Erythroblast (primary cell): Measurements from ENCODE around the gene GSTK1.

Experiments used
- GATA1 ChIP-seq: IDR thresholded peaks from 2 replicates; pipeline ENCODE4 v1.6.1; 2011; ENCODE audit warnings: low read depth, mild to moderate bottlenecking, control low read depth, low read length, moderate library complexity
- POLR2A ChIP-seq: IDR thresholded peaks from 2 replicates; pipeline ENCODE4 v1.6.1; 2011; ENCODE audit warnings: mild to moderate bottlenecking, low read length

- TF ChIP-seq POLR2A (no peak), GATA1 (no peak)
Measured at GRCh38 chr7:143245123-143245522, 18.1 kb upstream of the GSTK1 start.
